ACHN (cell line): ENCODE data around the gene HBE1.

Experiments
- DNase-seq: peaks from one replicate; pipeline ENCODE4 v3.0.0-alpha.2; 2015
- in situ Hi-C: cut with HindIII; loops from 2 replicates; pipeline ENCODE4 v1.10.0; 2017; ENCODE audit warnings: low sequenced_read_pairs, low pct_ligation_motif_present, low pct_unique_long_range_greater_than_20kb

Gene HBE1

GRCh38 chr11:5288108-5288905 lies 18.6 kb upstream of the HBE1 start:
- in situ Hi-C loops = no loop called here

GRCh38 chr11:5286901-5287300 lies 17.2 kb upstream of the HBE1 start:
- DNase-seq = no peak
- in situ Hi-C loops = no loop called here

More at GRCh38 chr11:5288108-5288905, 18.6 kb upstream of the HBE1 start:
- DNase-seq = no peak

GRCh38 chr11:5286351-5286750 lies 16.6 kb upstream of the HBE1 start:
- no peak for DNase-seq
- in situ Hi-C loops = no loop called here

GRCh38 chr11:5285703-5286340 lies 16.1 kb upstream of the HBE1 start:
- no peak for DNase-seq
- in situ Hi-C loops = no loop called here

- in situ Hi-C loops = no loop called here
- DNase-seq = no peak
These were observed 14.9 kb upstream of the HBE1 start for GRCh38 chr11:5284637-5285036.

- in situ Hi-C loops = no loop called here
- DNase-seq = no peak
These were observed 14.1 kb upstream of the HBE1 start for GRCh38 chr11:5283882-5284281.

- no peak for DNase-seq
- in situ Hi-C loops = no loop called here
These were observed 13.3 kb upstream of the HBE1 start for GRCh38 chr11:5283086-5283485.

- DNase-seq = no peak
- in situ Hi-C loops = no loop called here
These were observed 12.9 kb upstream of the HBE1 start for GRCh38 chr11:5282628-5283027.

GRCh38 chr11:5281596-5281995 lies 11.9 kb upstream of the HBE1 start:
- DNase-seq = no peak
- in situ Hi-C loops = no loop called here

GRCh38 chr11:5280582-5281102 lies 10.9 kb upstream of the HBE1 start:
- peak; percentile 93 for DNase-seq
- in situ Hi-C loops = no loop called here

GRCh38 chr11:5279471-5280090 lies 9.8 kb upstream of the HBE1 start:
- DNase-seq = no peak
- in situ Hi-C loops = no loop called here

GRCh38 chr11:5277807-5278382 lies 8.2 kb upstream of the HBE1 start:
- in situ Hi-C loops = no loop called here
- no peak for DNase-seq

- in situ Hi-C loops = no loop called here
These were observed 7.0 kb upstream of the HBE1 start for GRCh38 chr11:5276697-5277096.

GRCh38 chr11:5275369-5276110 lies 5.8 kb upstream of the HBE1 start:
- in situ Hi-C loops = no loop called here
- no peak for DNase-seq

More at GRCh38 chr11:5276697-5277096, 7.0 kb upstream of the HBE1 start:
- DNase-seq = no peak

- in situ Hi-C loops = no loop called here
- no peak for DNase-seq
These were observed 4.7 kb upstream of the HBE1 start for GRCh38 chr11:5274395-5274794.

GRCh38 chr11:5272395-5273017 lies 2.8 kb upstream of the HBE1 start:
- in situ Hi-C loops = no loop called here
- no peak for DNase-seq

- DNase-seq = no peak
- in situ Hi-C loops = no loop called here
These were observed 2.6 kb downstream of the HBE1 start for GRCh38 chr11:5267033-5267563.

- DNase-seq = no peak
- in situ Hi-C loops = no loop called here
These were observed 3.1 kb downstream of the HBE1 start for GRCh38 chr11:5266609-5267008.
